A172 (cell line): ENCODE data around the gene JAM2. TPM values are rescaled to one million over a fixed set of nuclear protein-coding genes. Genes with fewer than 3 reads are reported as not detected.

Experiments used
- total RNA-seq: library from RNA; depleted of rRNA; stranded (reverse); fragments of >200 nt; shearing (Covaris generic); gene quantifications from 2 replicates; pipeline ENCODE4 v1.2.3, GENCODE V29; 2014; rRNA removed

JAM2 gene
- total RNA-seq, 1 experiment from 2014 or later: 3.7 TPM

Other genes starting within 250 kb of the JAM2 start
- gene MRPL39, start 31.8 kb upstream of the JAM2 start, total RNA-seq: 77.0 and 91.8 TPM in 2 replicates
- gene ATP5PF, start 95.6 kb downstream of the JAM2 start, total RNA-seq: 243 and 247 TPM in 2 replicates
- 33.0 and 34.2 TPM in 2 replicates for gene GABPA, start 95.7 kb downstream of the JAM2 start, total RNA-seq